ENCODE results near the gene ZNF598.
A peak's percentile ranks its signal among the peaks of the same experiment; 100 is the strongest.

The ZNF598 gene

GRCh38 chr16:2047330-2048115, 37.9 kb upstream of the ZNF598 start, which contains the start of the genes NTHL1 and TSC2:
TSS of gene NTHL1 (minus strand) at chr16:2047834. CDS start at chr16:2047823, 11 bp downstream.
TSS of gene TSC2 (plus strand) at chr16:2047985. CDS start at chr16:2048616, 631 bp downstream.
- H3K9ac ChIP-seq (ENCODE audit: low read length in 2 of 2), result peak within 1 kb of the TSS; percentile 67 to 85
- no peaks in the 10 kb centered on the region for H3K9me3 ChIP-seq (ENCODE audit: control insufficient read depth in 2 of 2, low read length in 2 of 2)
- peak within 1 kb of the TSS; percentile 83 to 90 for H3K4me3 ChIP-seq (ENCODE audit: low read length in 2 of 2)
- H3K4me1 ChIP-seq (ENCODE audit: control insufficient read depth, insufficient read depth, low read length), result peaks cover 39% of the 10 kb centered on the region
- peak within 1 kb of the TSS; percentile 41 for H3K27ac ChIP-seq (ENCODE audit: low read length)
- peaks cover 3 to 16% of the 10 kb centered on the region in 2 donors for H3K36me3 ChIP-seq (ENCODE audit: control insufficient read depth in 2 of 2, insufficient read depth in 2 of 2, low read length in 2 of 2)
- H3K27me3 ChIP-seq (ENCODE audit: control insufficient read depth in 1 of 2, insufficient read depth in 2 of 2, low read length in 2 of 2), result no peaks in the 10 kb centered on the region

DNA sequence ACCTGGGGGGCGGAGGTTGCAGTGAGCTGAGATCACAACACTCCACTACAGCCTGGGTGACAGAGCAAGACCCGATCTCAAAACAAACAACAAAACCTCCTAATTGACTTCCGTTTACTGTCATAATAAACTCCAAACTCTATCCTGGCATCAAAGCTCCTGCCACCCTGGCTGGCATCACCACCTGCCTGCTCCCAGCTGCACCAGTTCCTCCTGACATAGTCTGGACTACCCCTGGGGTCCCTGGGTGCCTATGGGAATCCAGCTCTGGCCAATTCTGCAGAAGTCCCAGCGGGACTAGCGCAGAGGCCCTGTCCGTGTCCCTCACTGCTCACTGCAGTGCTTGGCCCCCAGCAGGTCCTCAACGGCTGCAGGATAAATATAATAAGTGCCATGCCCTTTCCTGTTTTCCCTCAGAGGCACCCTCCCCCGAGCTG, 37.3 kb upstream of the ZNF598 start:
- H3K27ac ChIP-seq (ENCODE audit: low read length), result peak overlapping the region; percentile 41

GRCh38 chr16:2045965-2046892, 36.6 kb upstream of the ZNF598 start:
- Histone ChIP-seq H3K9ac (ENCODE audit: low read length in 2 of 2) (no peak overlapping the region), H3K4me1 (ENCODE audit: control insufficient read depth, insufficient read depth, low read length) (peaks cover 43% of the 10 kb centered on the region), H3K4me3 (ENCODE audit: low read length in 2 of 2) (peak overlapping the region in 1 of 2 donors; percentile 83), H3K27ac (ENCODE audit: low read length) (peak overlapping the region; percentile 41), H3K27me3 (ENCODE audit: control insufficient read depth in 1 of 2, insufficient read depth in 2 of 2, low read length in 2 of 2) (no peaks in the 10 kb centered on the region), H3K9me3 (ENCODE audit: control insufficient read depth in 2 of 2, low read length in 2 of 2) (no peaks in the 10 kb centered on the region), H3K36me3 (ENCODE audit: control insufficient read depth in 2 of 2, insufficient read depth in 2 of 2, low read length in 2 of 2) (peaks cover 0 to 7% of the 10 kb centered on the region in 2 donors)

More for the DNA sequence above, 37.3 kb upstream of the ZNF598 start:
- no peaks in the 10 kb centered on the region for H3K9me3 ChIP-seq (ENCODE audit: control insufficient read depth in 2 of 2, low read length in 2 of 2)
- peak overlapping the region; percentile 36 to 45 for H3K9ac ChIP-seq (ENCODE audit: low read length in 2 of 2)
- H3K27me3 ChIP-seq (ENCODE audit: control insufficient read depth in 1 of 2, insufficient read depth in 2 of 2, low read length in 2 of 2), result no peaks in the 10 kb centered on the region
- H3K4me3 ChIP-seq (ENCODE audit: low read length in 2 of 2), result peak overlapping the region; percentile 83 to 90
- H3K36me3 ChIP-seq (ENCODE audit: control insufficient read depth in 2 of 2, insufficient read depth in 2 of 2, low read length in 2 of 2), result peaks cover 0 to 11% of the 10 kb centered on the region in 2 donors
- peaks cover 42% of the 10 kb centered on the region for H3K4me1 ChIP-seq (ENCODE audit: control insufficient read depth, insufficient read depth, low read length)

GRCh38 chr16:2044541-2044940, 34.9 kb upstream of the ZNF598 start:
- no peak overlapping the region for H3K27ac ChIP-seq (ENCODE audit: low read length)

DNA sequence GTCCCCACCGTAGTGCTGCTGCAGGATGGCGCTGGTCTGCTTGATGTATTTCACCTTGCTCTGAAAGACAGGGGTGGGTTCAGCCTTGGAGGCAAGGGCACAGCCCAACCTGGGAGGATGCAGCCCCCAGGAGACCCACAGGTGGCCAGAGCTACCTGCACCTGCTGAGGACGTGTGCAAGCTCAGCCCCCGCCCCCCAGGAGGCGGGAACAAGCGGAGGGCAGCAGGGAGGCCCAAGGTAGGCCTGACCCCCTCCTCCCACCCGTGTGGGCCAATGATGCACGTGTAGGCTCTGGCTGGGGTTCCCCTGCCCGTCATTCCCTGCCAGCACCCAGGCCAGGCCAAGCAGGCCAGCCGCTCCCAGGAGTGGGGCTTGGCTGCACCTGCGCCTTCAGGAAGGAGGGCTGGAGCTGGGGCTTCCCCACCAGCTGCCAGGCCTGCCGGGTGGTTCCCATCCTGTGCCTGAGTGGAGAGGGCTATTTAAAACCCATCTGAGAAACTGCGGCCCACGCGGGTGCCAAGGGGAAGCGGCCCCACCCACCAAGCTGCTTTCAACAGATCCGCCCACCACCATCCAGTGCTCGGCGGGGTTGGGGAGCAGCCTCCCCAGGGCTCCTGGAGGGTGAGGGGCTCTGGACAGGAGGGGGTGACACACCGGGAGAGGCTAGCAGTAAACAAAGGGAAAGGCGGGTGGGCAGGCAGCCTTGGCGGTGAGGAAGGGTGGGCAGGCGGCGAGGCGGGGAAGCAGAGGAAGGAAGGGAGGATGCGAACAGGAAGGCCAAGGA, 34.2 kb upstream of the ZNF598 start:
- Histone ChIP-seq H3K27ac (ENCODE audit: low read length) (no peak overlapping the region), H3K4me3 (ENCODE audit: low read length in 2 of 2) (no peak overlapping the region), H3K9ac (ENCODE audit: low read length in 2 of 2) (no peak overlapping the region), H3K9me3 (ENCODE audit: control insufficient read depth in 2 of 2, low read length in 2 of 2) (no peaks in the 10 kb centered on the region), H3K36me3 (ENCODE audit: control insufficient read depth in 2 of 2, insufficient read depth in 2 of 2, low read length in 2 of 2) (peaks cover 0 to 2% of the 10 kb centered on the region in 2 donors), H3K4me1 (ENCODE audit: control insufficient read depth, insufficient read depth, low read length) (peaks cover 51% of the 10 kb centered on the region), H3K27me3 (ENCODE audit: control insufficient read depth in 1 of 2, insufficient read depth in 2 of 2, low read length in 2 of 2) (no peaks in the 10 kb centered on the region)

More at GRCh38 chr16:2044541-2044940, 34.9 kb upstream of the ZNF598 start:
- Histone ChIP-seq H3K9ac (ENCODE audit: low read length in 2 of 2) (no peak overlapping the region), H3K36me3 (ENCODE audit: control insufficient read depth in 2 of 2, insufficient read depth in 2 of 2, low read length in 2 of 2) (peaks cover 0 to 2% of the 10 kb centered on the region in 2 donors), H3K9me3 (ENCODE audit: control insufficient read depth in 2 of 2, low read length in 2 of 2) (no peaks in the 10 kb centered on the region), H3K27me3 (ENCODE audit: control insufficient read depth in 1 of 2, insufficient read depth in 2 of 2, low read length in 2 of 2) (no peaks in the 10 kb centered on the region), H3K4me3 (ENCODE audit: low read length in 2 of 2) (no peak overlapping the region), H3K4me1 (ENCODE audit: control insufficient read depth, insufficient read depth, low read length) (peaks cover 48% of the 10 kb centered on the region)

- Histone ChIP-seq H3K4me1 (ENCODE audit: control insufficient read depth, insufficient read depth, low read length) (peaks cover 50% of the 10 kb centered on the region), H3K9ac (ENCODE audit: low read length in 2 of 2) (no peak overlapping the region), H3K27me3 (ENCODE audit: control insufficient read depth in 1 of 2, insufficient read depth in 2 of 2, low read length in 2 of 2) (no peaks in the 10 kb centered on the region), H3K4me3 (ENCODE audit: low read length in 2 of 2) (no peak overlapping the region), H3K36me3 (ENCODE audit: control insufficient read depth in 2 of 2, insufficient read depth in 2 of 2, low read length in 2 of 2) (peaks cover 0 to 2% of the 10 kb centered on the region in 2 donors), H3K27ac (ENCODE audit: low read length) (no peak overlapping the region), H3K9me3 (ENCODE audit: control insufficient read depth in 2 of 2, low read length in 2 of 2) (no peaks in the 10 kb centered on the region)
Observed at GRCh38 chr16:2042986-2043666, 33.5 kb upstream of the ZNF598 start.

GRCh38 chr16:2042171-2042985, 32.8 kb upstream of the ZNF598 start:
- Histone ChIP-seq H3K27ac (ENCODE audit: low read length) (no peak overlapping the region), H3K27me3 (ENCODE audit: control insufficient read depth in 1 of 2, insufficient read depth in 2 of 2, low read length in 2 of 2) (no peaks in the 10 kb centered on the region), H3K9ac (ENCODE audit: low read length in 2 of 2) (no peak overlapping the region), H3K36me3 (ENCODE audit: control insufficient read depth in 2 of 2, insufficient read depth in 2 of 2, low read length in 2 of 2) (peaks cover 0 to 2% of the 10 kb centered on the region in 2 donors), H3K4me1 (ENCODE audit: control insufficient read depth, insufficient read depth, low read length) (peaks cover 54% of the 10 kb centered on the region), H3K9me3 (ENCODE audit: control insufficient read depth in 2 of 2, low read length in 2 of 2) (no peaks in the 10 kb centered on the region), H3K4me3 (ENCODE audit: low read length in 2 of 2) (no peak overlapping the region)

GRCh38 chr16:2040787-2041522, 31.3 kb upstream of the ZNF598 start:
- Histone ChIP-seq H3K4me1 (ENCODE audit: control insufficient read depth, insufficient read depth, low read length) (peaks cover 54% of the 10 kb centered on the region), H3K36me3 (ENCODE audit: control insufficient read depth in 2 of 2, insufficient read depth in 2 of 2, low read length in 2 of 2) (peaks cover 0 to 2% of the 10 kb centered on the region in 2 donors), H3K27me3 (ENCODE audit: control insufficient read depth in 1 of 2, insufficient read depth in 2 of 2, low read length in 2 of 2) (no peaks in the 10 kb centered on the region), H3K27ac (ENCODE audit: low read length) (no peak overlapping the region), H3K9me3 (ENCODE audit: control insufficient read depth in 2 of 2, low read length in 2 of 2) (no peaks in the 10 kb centered on the region), H3K9ac (ENCODE audit: low read length in 2 of 2) (no peak overlapping the region), H3K4me3 (ENCODE audit: low read length in 2 of 2) (no peak overlapping the region)

All from stomach smooth muscle (tissue), 2 donors.